AG04450 (cell line): ENCODE data around the gene VENTX. TPM values are rescaled to one million over a fixed set of nuclear protein-coding genes. Genes with fewer than 3 reads are reported as not detected.

Experiments
- CTCF ChIA-PET: fragments of 300-600, 350-600 bp; formaldehyde crosslinking; extraction: SDS; loops from one replicate; lab custom pipeline; 2022; ENCODE audit warnings: antibody characterized with exemption, inconsistent platforms; lab: Charles Lee
- POLR2A ChIA-PET: fragments of 350-600 bp; formaldehyde crosslinking; extraction: SDS; loops from one replicate; lab custom pipeline; 2021; ENCODE audit warnings: antibody characterized with exemption, inconsistent platforms; lab: Yijun Ruan, JAX
- DNase-seq: peaks from one replicate; pipeline ENCODE4 v3.0.0-alpha.2; 2011; ENCODE audit warnings: low read depth, low spot score
- H3K27ac ChIP-seq: one replicate; pipeline ENCODE4 v1.5.1; 2012; ENCODE audit warnings: low read depth, low read length, control low read depth
- H3K27me3 ChIP-seq: one replicate; pipeline ENCODE4 v1.6.0; 2012; ENCODE audit warnings: low read length; ENCODE audit not compliant: control insufficient read depth, insufficient read depth
- H3K4me3 ChIP-seq: 2 replicates; pipeline ENCODE4 v1.5.1; 2011; ENCODE audit warnings: mild to moderate bottlenecking, low read depth, low read length, control low read depth
- H3K9me3 ChIP-seq: 2 replicates; pipeline ENCODE4 v1.5.1; 2012; ENCODE audit warnings: low read length; ENCODE audit not compliant: control insufficient read depth, insufficient read depth
- polyA plus RNA-seq: library from polyadenylated mRNA; depleted of rRNA; stranded (reverse); fragments of >200 nt; gene quantifications from 2 replicates; pipeline ENCODE4 v1.2.3, GENCODE V29; 2011
- TF ChIP-seq, protein P1 (sequence below): IDR thresholded peaks from 2 replicates; pipeline ENCODE4 v1.5.1; 2011; ENCODE audit warnings: low read depth, low read length, control low read depth, inconsistent platforms

Gene VENTX
- polyA plus RNA-seq, 1 experiment = not detected

DNA sequence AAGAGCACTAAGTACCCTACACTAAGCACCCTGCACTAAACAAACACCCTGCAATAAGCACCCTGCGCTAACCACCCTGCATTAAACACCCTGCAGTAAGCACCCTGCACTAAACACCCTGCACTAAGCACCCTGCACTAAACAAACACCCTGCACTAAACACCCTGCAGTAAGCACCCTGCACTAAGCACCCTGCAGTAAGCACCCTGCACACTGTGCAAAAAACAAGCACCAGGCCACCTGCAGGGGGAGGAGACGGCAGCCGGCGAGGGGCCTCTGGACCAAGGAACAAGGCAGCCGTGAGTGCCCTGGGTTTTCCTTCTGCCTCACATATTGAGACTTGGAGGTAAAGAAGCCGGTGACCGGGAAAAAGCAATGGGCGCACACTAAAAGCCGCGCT, 47.4 kb upstream of the VENTX start:
- POLR2A ChIA-PET = no interaction called here
- DNase-seq = no peak
- Histone ChIP-seq H3K27me3 (peaks cover 3% of the 10 kb centered on the region), H3K4me3 (no peak overlapping the region), H3K27ac (no peak overlapping the region), H3K9me3 (peaks cover 44% of the 10 kb centered on the region; the same call in 1 of the 2 replicates)
- TF ChIP-seq, protein P1, sequence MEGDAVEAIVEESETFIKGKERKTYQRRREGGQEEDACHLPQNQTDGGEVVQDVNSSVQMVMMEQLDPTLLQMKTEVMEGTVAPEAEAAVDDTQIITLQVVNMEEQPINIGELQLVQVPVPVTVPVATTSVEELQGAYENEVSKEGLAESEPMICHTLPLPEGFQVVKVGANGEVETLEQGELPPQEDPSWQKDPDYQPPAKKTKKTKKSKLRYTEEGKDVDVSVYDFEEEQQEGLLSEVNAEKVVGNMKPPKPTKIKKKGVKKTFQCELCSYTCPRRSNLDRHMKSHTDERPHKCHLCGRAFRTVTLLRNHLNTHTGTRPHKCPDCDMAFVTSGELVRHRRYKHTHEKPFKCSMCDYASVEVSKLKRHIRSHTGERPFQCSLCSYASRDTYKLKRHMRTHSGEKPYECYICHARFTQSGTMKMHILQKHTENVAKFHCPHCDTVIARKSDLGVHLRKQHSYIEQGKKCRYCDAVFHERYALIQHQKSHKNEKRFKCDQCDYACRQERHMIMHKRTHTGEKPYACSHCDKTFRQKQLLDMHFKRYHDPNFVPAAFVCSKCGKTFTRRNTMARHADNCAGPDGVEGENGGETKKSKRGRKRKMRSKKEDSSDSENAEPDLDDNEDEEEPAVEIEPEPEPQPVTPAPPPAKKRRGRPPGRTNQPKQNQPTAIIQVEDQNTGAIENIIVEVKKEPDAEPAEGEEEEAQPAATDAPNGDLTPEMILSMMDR = no peak
- CTCF ChIA-PET = no interaction called here

GRCh38 chr10:133191651-133192050, 46.0 kb upstream of the VENTX start:
- no peak for DNase-seq
- H3K27me3 ChIP-seq = peaks cover 3% of the 10 kb centered on the region
- peaks cover 41% of the 10 kb centered on the region; the same call in 1 of the 2 replicates for H3K9me3 ChIP-seq
- POLR2A ChIA-PET = no interaction called here
- CTCF ChIA-PET = no interaction called here
- H3K4me3 ChIP-seq = no peak overlapping the region
- H3K27ac ChIP-seq = no peak overlapping the region
- TF ChIP-seq, protein P1 = no peak

- ChIA-PET CTCF (no interaction called here), POLR2A (no interaction called here)
- no peak for DNase-seq
- TF ChIP-seq, protein P1 = no peak
- Histone ChIP-seq H3K27me3 (peaks cover 3% of the 10 kb centered on the region), H3K4me3 (no peak overlapping the region), H3K9me3 (peaks cover 44% of the 10 kb centered on the region; the same call in 1 of the 2 replicates), H3K27ac (no peak overlapping the region)
Observed at GRCh38 chr10:133194151-133194550, 43.5 kb upstream of the VENTX start.

DNA sequence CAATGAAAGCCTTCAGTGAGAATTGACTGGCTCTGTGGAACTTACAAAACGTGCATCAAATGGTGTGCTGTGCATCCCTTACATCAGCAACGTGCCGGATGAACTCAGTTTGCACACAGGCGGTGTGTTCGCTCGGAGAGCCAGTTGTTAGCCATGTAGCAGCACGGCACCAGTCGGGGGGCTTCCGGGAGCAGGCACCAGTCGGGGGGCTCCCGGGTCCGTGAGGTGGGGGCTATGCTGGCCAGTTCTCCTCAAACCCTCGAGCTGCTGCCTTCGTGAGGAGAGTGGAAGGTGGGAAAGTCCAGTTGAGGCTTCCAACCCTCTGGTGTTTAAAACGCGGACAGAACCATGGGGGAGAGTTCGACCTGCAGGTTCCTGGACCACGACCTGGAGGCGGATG, 42.6 kb upstream of the VENTX start:
- Histone ChIP-seq H3K9me3 (peaks cover 46% of the 10 kb centered on the region), H3K27me3 (peaks cover 3% of the 10 kb centered on the region), H3K4me3 (no peak overlapping the region), H3K27ac (no peak overlapping the region)
- CTCF ChIA-PET = no interaction called here
- TF ChIP-seq, protein P1 = no peak
- DNase-seq = no peak
- POLR2A ChIA-PET = no interaction called here

DNA sequence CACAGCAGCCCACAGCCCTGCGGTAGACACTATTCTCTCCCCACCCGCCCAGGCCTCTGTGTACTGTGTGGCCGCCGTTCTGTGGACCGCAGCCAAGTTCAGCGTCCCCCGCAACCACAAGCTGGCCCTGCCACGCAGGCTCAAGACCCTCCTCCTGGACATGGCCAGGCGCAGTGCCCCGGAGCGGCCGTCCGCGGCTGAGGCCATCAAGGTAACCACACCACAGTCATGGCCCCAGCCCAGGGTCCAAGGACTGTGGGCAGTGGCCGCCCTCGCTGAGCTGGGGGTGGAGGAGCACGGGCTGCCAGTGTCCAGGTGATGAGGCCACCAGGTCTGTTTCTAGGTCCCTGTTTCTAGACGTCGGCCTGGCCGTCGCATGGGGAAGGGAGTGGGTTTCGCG, 42.0 kb upstream of the VENTX start:
- CTCF ChIA-PET = no interaction called here
- peaks cover 51% of the 10 kb centered on the region for H3K9me3 ChIP-seq
- TF ChIP-seq, protein P1 = no peak
- H3K27me3 ChIP-seq = peaks cover 3% of the 10 kb centered on the region
- POLR2A ChIA-PET = no interaction called here
- H3K4me3 ChIP-seq = no peak overlapping the region
- DNase-seq = no peak
- no peak overlapping the region for H3K27ac ChIP-seq
